C4-2B (cell line): Measurements from ENCODE around the gene MTHFD2L.

Source experiments
- H3K27ac ChIP-seq: fragments of 450-650 bp; 2 replicates; pipeline ENCODE4 v1.5.1; 2017
- CTCF ChIP-seq: fragments of 450-650 bp; conservative IDR thresholded peaks from 2 replicates; pipeline ENCODE4 v1.5.1; 2017; ENCODE audit warnings: mild to moderate bottlenecking
- ZFX ChIP-seq: fragments of 450-650 bp; IDR thresholded peaks from 2 replicates; pipeline ENCODE4 v1.6.1; 2017

Gene MTHFD2L

DNA sequence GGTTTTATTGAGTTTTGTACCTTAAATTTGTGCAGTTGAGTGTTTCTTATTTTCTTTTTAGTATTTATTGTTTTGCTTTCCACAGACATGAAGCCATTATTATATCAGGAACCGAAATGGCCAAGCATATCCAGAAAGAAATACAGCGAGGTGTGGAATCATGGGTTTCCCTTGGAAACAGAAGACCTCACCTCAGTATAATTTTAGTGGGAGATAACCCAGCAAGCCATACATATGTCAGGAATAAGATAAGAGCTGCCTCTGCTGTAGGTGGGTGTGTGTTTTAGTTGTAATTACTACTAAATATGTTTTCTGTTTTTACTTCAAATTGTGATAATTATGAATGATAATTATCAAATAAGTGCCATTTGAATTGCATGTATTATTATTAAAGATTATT lies 16.5 kb downstream of the MTHFD2L start:
- H3K27ac ChIP-seq: no peak overlapping the region
- TF ChIP-seq CTCF (no peak), ZFX (no peak)

DNA sequence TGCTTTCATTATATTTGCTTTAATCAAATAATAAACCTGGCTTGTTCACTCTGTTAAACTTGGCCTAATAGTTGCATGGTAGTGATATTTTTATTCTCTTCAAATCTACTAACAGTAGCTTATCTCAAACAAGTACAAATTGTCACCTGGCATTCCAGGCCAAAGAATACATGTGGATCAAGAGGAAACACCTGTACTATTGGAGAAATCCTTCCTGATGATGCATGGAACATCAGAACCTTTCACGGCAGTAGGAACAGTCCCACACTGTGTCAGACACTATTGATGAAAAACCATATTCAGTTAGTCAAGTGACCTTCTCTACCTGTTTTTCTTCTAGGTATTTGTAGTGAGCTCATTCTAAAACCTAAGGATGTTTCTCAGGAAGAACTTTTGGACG lies 17.0 kb downstream of the MTHFD2L start:
- H3K27ac ChIP-seq: no peak overlapping the region
- no peak for TF ChIP-seq CTCF
- TF ChIP-seq ZFX: no peak

DNA sequence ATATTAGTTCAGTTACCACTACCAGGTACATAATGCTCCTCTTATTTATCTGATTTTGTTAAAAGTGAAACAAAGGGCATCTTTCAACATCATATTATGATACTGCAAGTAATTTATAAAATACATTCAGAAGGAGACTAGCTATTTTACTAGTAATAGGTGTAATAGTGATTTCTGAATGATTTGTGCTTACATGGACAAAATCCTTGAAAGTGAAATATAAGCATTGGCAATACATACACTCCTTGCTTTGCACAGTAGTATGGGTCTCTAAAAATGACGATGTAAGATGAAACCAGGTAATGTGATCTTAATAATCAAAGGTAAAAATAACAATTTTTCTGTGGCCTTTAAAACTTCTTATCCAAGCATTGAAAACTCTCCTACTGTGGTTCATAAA lies 17.5 kb downstream of the MTHFD2L start:
- H3K27ac ChIP-seq: no peak overlapping the region
- TF ChIP-seq ZFX: no peak
- TF ChIP-seq CTCF: no peak

- no peak for TF ChIP-seq CTCF
- TF ChIP-seq ZFX: no peak
- no peak overlapping the region for H3K27ac ChIP-seq
Observed at GRCh38 chr4:74178798-74179197, 20.9 kb downstream of the MTHFD2L start.

DNA sequence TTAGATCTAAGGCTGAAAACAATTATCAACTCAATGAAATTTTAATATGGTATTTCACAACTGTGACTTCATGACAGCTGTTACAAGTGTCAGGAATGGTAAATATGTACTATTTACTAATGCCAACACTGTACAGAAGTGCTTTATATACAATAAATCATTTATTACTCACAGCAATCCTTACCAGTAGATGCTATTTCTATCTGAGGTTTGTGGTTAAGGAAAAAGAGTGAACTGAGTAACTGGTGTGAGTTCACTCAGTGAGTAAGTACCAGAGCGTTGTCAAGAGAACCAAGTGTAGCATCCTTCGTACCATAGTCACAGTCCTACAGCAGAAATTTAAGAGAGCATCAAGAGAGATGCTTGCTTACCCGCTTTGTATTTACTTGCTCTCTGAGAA lies 23.3 kb downstream of the MTHFD2L start:
- TF ChIP-seq ZFX (no peak), CTCF (no peak)
- H3K27ac ChIP-seq: no peak overlapping the region

DNA sequence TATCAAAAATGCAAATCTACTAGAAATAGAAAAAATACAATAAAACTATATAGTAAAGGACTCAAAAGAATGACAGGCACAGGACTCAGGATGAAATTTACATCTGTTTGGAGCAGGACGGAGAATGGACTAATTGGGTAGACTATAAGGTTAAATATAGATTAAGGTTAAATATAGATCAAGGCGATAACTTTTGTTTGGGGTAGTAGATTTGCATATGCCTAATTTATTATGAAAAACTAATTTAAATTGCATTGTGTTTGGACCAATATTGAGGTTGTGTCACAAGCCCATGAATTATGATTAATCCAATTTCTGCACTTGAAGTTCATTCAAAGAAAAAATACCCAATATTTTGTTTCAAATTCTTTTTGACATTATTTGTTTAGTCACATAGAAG lies 31.0 kb downstream of the MTHFD2L start:
- H3K27ac ChIP-seq: no peak overlapping the region
- no peak for TF ChIP-seq ZFX
- no peak for TF ChIP-seq CTCF

GRCh38 chr4:74189331-74190043 lies 31.6 kb downstream of the MTHFD2L start:
- TF ChIP-seq ZFX (no peak), CTCF (peak; percentile 85)
- no peak overlapping the region for H3K27ac ChIP-seq
